ENCODE results near the gene SF3A1. TPM values are rescaled to one million over a fixed set of nuclear protein-coding genes. Genes with fewer than 3 reads are reported as not detected.

The SF3A1 gene
- total and polyA plus RNA-seq, 2 of the 8 experiments (the other 6 are each of a cell fraction or from before 2014, with no cell fraction given): 27.8 to 285 TPM

DNA sequence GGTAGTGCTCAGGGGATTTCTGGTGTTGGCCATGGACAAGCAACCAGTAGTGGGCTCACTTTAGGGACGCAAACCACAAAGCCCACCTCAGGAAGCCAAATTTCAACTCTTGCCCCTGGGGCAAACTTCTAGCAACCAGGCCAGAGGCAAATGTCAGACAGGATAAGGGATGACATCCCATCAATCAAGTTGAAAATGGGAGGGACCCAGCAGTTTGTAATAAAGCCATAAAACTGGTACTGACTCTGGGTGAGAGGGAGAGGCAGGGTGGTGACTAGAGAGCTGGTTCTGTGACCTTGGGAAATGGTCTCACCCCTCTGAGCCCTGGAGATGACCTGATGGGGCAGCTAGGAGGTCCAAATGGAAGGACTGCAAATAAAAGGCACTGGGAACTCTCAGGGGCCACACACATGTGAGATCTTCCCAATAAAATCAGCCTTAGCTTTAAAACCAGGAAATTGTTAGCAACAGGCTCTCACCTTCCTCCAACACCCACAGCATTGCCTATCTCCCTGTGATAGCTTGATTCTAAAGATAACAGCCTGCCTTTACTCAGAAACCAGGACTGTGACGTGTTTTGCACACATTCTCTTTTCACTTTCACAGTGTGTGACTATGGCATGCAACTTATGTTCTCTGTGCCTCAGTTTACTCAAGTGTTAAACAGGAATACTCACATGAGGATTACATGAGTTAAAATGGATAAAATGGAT, 23.5 kb downstream of the SF3A1 start:
- POLR2A ChIA-PET (ENCODE audit: partially characterized antibody): interaction anchor here (0.6 to 1.6 kb wide), 5 partner anchors 9 to 930 kb away, joined by 3 to 8 read pairs (median 4); no protein-coding TSS in a partner anchor

More for the DNA sequence above, 23.5 kb downstream of the SF3A1 start:
- no peak overlapping the region for H2BK120ac ChIP-seq (replicated peaks; ENCODE audit: low read depth, low read length)
- no peak overlapping the region for H2BK15ac ChIP-seq (ENCODE audit: low read length)
- peaks cover 32 to 67% (median 56%) of the 10 kb centered on the region in 4 experiments for H3K36me3 ChIP-seq (ENCODE audit: control insufficient read depth in 2 of 4, insufficient read depth in 4 of 4, low read length in 3 of 4)
- no peaks in the 10 kb centered on the region; the same call in 1 of the 2 replicates for H3K79me1 ChIP-seq (ENCODE audit: low read depth, low read length)
- no peak overlapping the region for H3K4ac ChIP-seq (replicated peaks; ENCODE audit: insufficient read length, low read depth, low read length)
- no peak overlapping the region for H4K8ac ChIP-seq (ENCODE audit: extremely low read depth, insufficient read depth, low read length)
- CTCF ChIA-PET (ENCODE audit: partially characterized antibody): interaction anchor here (0.6 to 20.1 kb wide), 4 partner anchors 8 to 70 kb away, joined by 3 to 203 read pairs (median 6); partner anchors contain the start of gene CASTOR1
- H2AFZ ChIP-seq (ENCODE audit: low read length): no peak overlapping the region
- no peak overlapping the region for H3K9ac ChIP-seq (replicated peaks in 1 of 4; ENCODE audit: extremely low read depth in 1 of 4, low read depth in 3 of 4, low read length in 3 of 4)
- no peak overlapping the region for H2AK5ac ChIP-seq (ENCODE audit: low read depth, low read length)
- no peak overlapping the region for H3K56ac ChIP-seq (replicated peaks; ENCODE audit: insufficient read length, low read depth, low read length)
- no peak overlapping the region for H2BK20ac ChIP-seq (ENCODE audit: low read length)
- no peaks in the 10 kb centered on the region for H3K79me2 ChIP-seq (ENCODE audit: control insufficient read depth in 1 of 2, insufficient read depth in 2 of 2, low read length in 2 of 2)
- no peaks in the 10 kb centered on the region for H3K23me2 ChIP-seq (ENCODE audit: low read depth, low read length)
- H4K91ac ChIP-seq (replicated peaks; ENCODE audit: insufficient read length, low read length): no peak overlapping the region
- H3K9me3 ChIP-seq (ENCODE audit: insufficient read depth in 2 of 2, low read depth in 1 of 2, low read length in 1 of 2): no peaks in the 10 kb centered on the region
- no peak overlapping the region for H3K27ac ChIP-seq (ENCODE audit: low read depth, low read length)
- peaks cover 0 to 10% of the 10 kb centered on the region in 2 experiments for H4K20me1 ChIP-seq (replicated peaks in 1 of 2; ENCODE audit: control insufficient read depth in 1 of 2, insufficient read depth in 2 of 2, low read length in 2 of 2)
- no peak overlapping the region for H3K23ac ChIP-seq (ENCODE audit: insufficient read length)
- H3K4me1 ChIP-seq (replicated peaks in 1 of 4; ENCODE audit: control insufficient read depth in 3 of 4, insufficient read depth in 4 of 4, low read length in 3 of 4): no peaks in the 10 kb centered on the region
- H4K5ac ChIP-seq (ENCODE audit: insufficient read length, low read depth, low read length): no peak overlapping the region
- H2BK12ac ChIP-seq (ENCODE audit: low read depth, low read length): no peak overlapping the region
- no peak overlapping the region for H3K14ac ChIP-seq (ENCODE audit: insufficient read length)
- H3K18ac ChIP-seq (ENCODE audit: extremely low read depth, low read length): no peak overlapping the region
- no peak for TF ChIP-seq TCF12 (IDR thresholded peaks at IDR 0.05; ENCODE audit: low read depth, low read length)
- no peak for TF ChIP-seq TEAD4 (IDR thresholded peaks at IDR 0.05; ENCODE audit: low read depth, low read length)
- no peak for TF ChIP-seq RAD21 (IDR thresholded peaks at IDR 0.05 in 1 of 2, conservative IDR thresholded peaks at IDR 0.05 in 1 of 2; ENCODE audit: low read depth in 2 of 2, low read length in 2 of 2)
- TF ChIP-seq, protein P1, sequence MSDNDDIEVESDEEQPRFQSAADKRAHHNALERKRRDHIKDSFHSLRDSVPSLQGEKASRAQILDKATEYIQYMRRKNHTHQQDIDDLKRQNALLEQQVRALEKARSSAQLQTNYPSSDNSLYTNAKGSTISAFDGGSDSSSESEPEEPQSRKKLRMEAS (IDR thresholded peaks at IDR 0.05): no peak
- TF ChIP-seq, protein P2, sequence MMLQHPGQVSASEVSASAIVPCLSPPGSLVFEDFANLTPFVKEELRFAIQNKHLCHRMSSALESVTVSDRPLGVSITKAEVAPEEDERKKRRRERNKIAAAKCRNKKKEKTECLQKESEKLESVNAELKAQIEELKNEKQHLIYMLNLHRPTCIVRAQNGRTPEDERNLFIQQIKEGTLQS (IDR thresholded peaks at IDR 0.05; ENCODE audit: insufficient read depth, low read depth, low read length): no peak
- no peak overlapping the region for H2BK5ac ChIP-seq (ENCODE audit: low read depth, low read length)
- FAIRE-seq (no peak), DNase-seq (ENCODE audit: low read depth in 1 of 2, low spot score in 2 of 2) (no peak)
- H3K27me3 ChIP-seq (replicated peaks in 1 of 4; ENCODE audit: control insufficient read depth in 3 of 4, extremely low read depth in 1 of 4, insufficient read depth in 3 of 4, low read length in 3 of 4): no peaks in the 10 kb centered on the region
- WGBS, 2 experiments (ENCODE audit: extremely low coverage in 1 of 2, insufficient coverage in 1 of 2, insufficient read length in 1 of 2, insufficient replicate concordance in 2 of 2, low coverage in 1 of 2, low lambda C conversion rate in 2 of 2, missing lambda C conversion rate in 1 of 2): 94% methylated on average over 2 of the region's 2 CpGs; no CpG with 5 or more reads in 1 of the 2 experiments
- no peak overlapping the region for H3K4me2 ChIP-seq (ENCODE audit: insufficient read depth in 1 of 2, low read depth in 2 of 2, low read length in 2 of 2)
- H3K4me3 ChIP-seq (ENCODE audit: extremely low read depth in 1 of 4, insufficient read depth in 2 of 4, low read depth in 3 of 4, low read length in 4 of 4): no peak overlapping the region
